Measurements from ENCODE around the gene EEF2. TPM values are rescaled to one million over a fixed set of nuclear protein-coding genes. Genes with fewer than 3 reads are reported as not detected.
"Not testable (repeated sequence)": the region's sequence is repeated elsewhere in the genome, so short reads cannot be mapped to it uniquely, and the experiment has no call there.

EEF2 gene
- total and polyA plus RNA-seq, 11 donors: 846 to 2,686 (median 2,118) TPM

GRCh38 chr19:3968556-3969434 is 16.5 kb downstream of the EEF2 start:
- DNase-seq (peak; percentile 84 to 96 (median 94)), ATAC-seq (peak; percentile 82 to 90 (median 83))
- peaks cover 0 to 53% (median 46%) of the 10 kb centered on the region in 9 donors for H3K36me3 ChIP-seq
- peak overlapping the region in 10 of 12 donors; percentile 61 to 100 (median 90) for H3K4me3 ChIP-seq
- 10 to 16% (median 13%) methylated on average over 9 of the region's 9 CpGs for WGBS, 4 donors
- intact Hi-C loops (cut with DNase I): loop anchor here in 4 of 10 donors (2.0 to 5.0 kb wide), 4 partner anchors 16 to 36 kb away; partner anchors contain the start of genes NMRK2 (in 3 of the 4) and EEF2 (in 1 of the 4)
- peak overlapping the region; percentile 84 to 100 (median 98) for H3K27ac ChIP-seq
- H3K9me3 ChIP-seq: no peaks in the 10 kb centered on the region
- peak; percentile 37 to 63 for TF ChIP-seq POLR2A (IDR thresholded peaks at IDR 0.05)
- TF ChIP-seq CTCF (IDR thresholded peaks at IDR 0.05): no peak
- H3K27me3 ChIP-seq: no peaks in the 10 kb centered on the region
- peaks cover 17 to 57% (median 48%) of the 10 kb centered on the region in 12 donors for H3K4me1 ChIP-seq

GRCh38 chr19:3967983-3968382 is 17.3 kb downstream of the EEF2 start:
- Histone ChIP-seq H3K4me1 (peaks cover 17 to 57% (median 48%) of the 10 kb centered on the region in 12 donors), H3K4me3 (peak overlapping the region in 9 of 12 donors; percentile 3 to 96 (median 20)), H3K36me3 (peaks cover 0 to 61% (median 54%) of the 10 kb centered on the region in 9 donors), H3K27ac (peak overlapping the region; percentile 54 to 100 (median 98))
- 81 to 92% (median 87%) methylated on average over 12 of the region's 12 CpGs for WGBS, 4 donors
- DNase-seq: peak in 2 of 5 donors; percentile 10 to 31
- intact Hi-C loops (cut with DNase I): loop anchor here in 4 of 10 donors (2.0 to 5.0 kb wide), 4 partner anchors 15 to 36 kb away; partner anchors contain the start of genes NMRK2 (in 3 of the 4) and EEF2 (in 1 of the 4)
- H3K27me3 ChIP-seq, ATAC-seq, H3K9me3 ChIP-seq: not testable (repeated sequence)

- H3K27me3 ChIP-seq: no peaks in the 10 kb centered on the region
- peak overlapping the region in 5 of 12 donors; percentile 2 to 14 (median 4) for H3K4me3 ChIP-seq
- H3K9me3 ChIP-seq: no peaks in the 10 kb centered on the region
- ATAC-seq (no peak), DNase-seq (peak in 2 of 5 donors; percentile 19 to 54)
- peaks cover 0 to 73% (median 69%) of the 10 kb centered on the region in 9 donors for H3K36me3 ChIP-seq
- H3K27ac ChIP-seq: peak overlapping the region in 10 of 12 donors; percentile 84 to 100 (median 98)
- TF ChIP-seq POLR2A (IDR thresholded peaks at IDR 0.05) (no peak), CTCF (IDR thresholded peaks at IDR 0.05) (no peak)
- intact Hi-C loops (cut with DNase I): loop anchor here in 2 of 10 donors (5.0 kb wide), 1 partner anchor 34 kb away; the partner anchor contains the start of gene NMRK2 (in 2 of the 2)
- H3K4me1 ChIP-seq: peaks cover 17 to 62% (median 47%) of the 10 kb centered on the region in 12 donors
- WGBS, 4 donors: 64 to 76% (median 65%) methylated on average over 19 to 30 of the region's 30 CpGs
Observed at GRCh38 chr19:3966051-3967017, 18.9 kb downstream of the EEF2 start.
